H9 (cell line): ENCODE measurements around the gene NDUFS6. TPM values are rescaled to one million over a fixed set of nuclear protein-coding genes. Genes with fewer than 3 reads are reported as not detected.

Source experiments
- DNase-seq: peaks from one replicate; pipeline ENCODE4 v3.0.0-alpha.2; 2017
- H2AFZ ChIP-seq: one replicate; pipeline ENCODE4 v1.6.1; 2013; ENCODE audit warnings: mild to moderate bottlenecking, low read length, control low read depth, moderate library complexity
- H2AK5ac ChIP-seq: 2 replicates; pipeline ENCODE4 v1.6.1; 2013; ENCODE audit warnings: low read length, control low read depth, mixed read lengths; ENCODE audit not compliant: insufficient read length
- H2BK120ac ChIP-seq: one replicate; pipeline ENCODE4 v1.6.1; 2013; ENCODE audit warnings: low read depth, mild to moderate bottlenecking, low read length, control low read depth, inconsistent platforms; ENCODE audit not compliant: poor library complexity, severe bottlenecking
- H2BK12ac ChIP-seq: 2 replicates; pipeline ENCODE4 v1.6.1; 2013; ENCODE audit warnings: low read length, control low read depth, mixed read lengths, low read depth; ENCODE audit not compliant: insufficient read length
- H2BK15ac ChIP-seq: 2 replicates; pipeline ENCODE4 v1.6.1; 2013; ENCODE audit warnings: low read depth, low read length, control low read depth
- H2BK20ac ChIP-seq: one replicate; pipeline ENCODE4 v1.6.1; 2013; ENCODE audit warnings: low read depth, mild to moderate bottlenecking, low read length, control low read depth, inconsistent platforms; ENCODE audit not compliant: poor library complexity, severe bottlenecking
- H2BK5ac ChIP-seq: 2 replicates; pipeline ENCODE4 v1.6.1; 2013; ENCODE audit warnings: low read length, control low read depth, mixed read lengths; ENCODE audit not compliant: insufficient read length
- H3K14ac ChIP-seq: 2 replicates; pipeline ENCODE4 v1.6.1; 2013; ENCODE audit warnings: low read length, control low read depth; ENCODE audit not compliant: insufficient read depth
- H3K18ac ChIP-seq: 2 replicates; pipeline ENCODE4 v1.6.1; 2013; ENCODE audit warnings: low read depth, mild to moderate bottlenecking, mixed read lengths, low read length, control low read depth; ENCODE audit not compliant: insufficient read length
- H3K23ac ChIP-seq: 2 replicates; pipeline ENCODE4 v1.6.1; 2013; ENCODE audit warnings: low read length, control low read depth, mixed read lengths, low read depth; ENCODE audit not compliant: insufficient read length
- H3K23me2 ChIP-seq: 2 replicates; pipeline ENCODE4 v1.6.1; 2013; ENCODE audit warnings: low read depth, mild to moderate bottlenecking, mixed read lengths, low read length, control low read depth; ENCODE audit not compliant: insufficient read length, poor library complexity, severe bottlenecking
- H3K27ac ChIP-seq: 2 replicates; pipeline ENCODE4 v1.5.1; 2013; ENCODE audit warnings: low read length, control low read depth, mixed read lengths, low read depth; ENCODE audit not compliant: insufficient read length
- H3K27me3 ChIP-seq: 2 replicates; pipeline ENCODE4 v1.6.1; 2013; ENCODE audit warnings: low read length, control low read depth, inconsistent platforms; ENCODE audit not compliant: insufficient read depth
- H3K4ac ChIP-seq: 2 replicates; pipeline ENCODE4 v1.6.1; 2013; ENCODE audit warnings: low read depth, mild to moderate bottlenecking, control low read depth, inconsistent platforms, low read length, moderate library complexity
- H3K4me1 ChIP-seq: 2 replicates; pipeline ENCODE4 v1.6.1; 2013; ENCODE audit warnings: low read length, control low read depth, inconsistent platforms; ENCODE audit not compliant: insufficient read depth
- H3K4me2 ChIP-seq: 2 replicates; pipeline ENCODE4 v1.6.1; 2013; ENCODE audit warnings: low read length, control low read depth, mixed read lengths; ENCODE audit not compliant: insufficient read length, insufficient read depth
- H3K56ac ChIP-seq: 2 replicates; pipeline ENCODE4 v1.6.1; 2013; ENCODE audit warnings: low read depth, mild to moderate bottlenecking, mixed read lengths, low read length, control low read depth; ENCODE audit not compliant: insufficient read length
- H3K79me1 ChIP-seq: 2 replicates; pipeline ENCODE4 v1.6.1; 2013; ENCODE audit warnings: low read depth, mild to moderate bottlenecking, moderate library complexity, low read length, control low read depth, inconsistent platforms; ENCODE audit not compliant: insufficient read depth, poor library complexity, severe bottlenecking
- H3K79me2 ChIP-seq: 2 replicates; pipeline ENCODE4 v1.6.1; 2013; ENCODE audit warnings: low read length, control low read depth, inconsistent platforms; ENCODE audit not compliant: insufficient read depth
- H3K9ac ChIP-seq: 2 replicates; pipeline ENCODE4 v1.6.1; 2013; ENCODE audit warnings: low read length, control low read depth, mixed read lengths; ENCODE audit not compliant: insufficient read length; ENCODE audit errors: extremely low read depth
- H3K9me3 ChIP-seq: one replicate; pipeline ENCODE4 v1.6.1; 2013; ENCODE audit warnings: low read depth, low read length, inconsistent platforms; ENCODE audit not compliant: control insufficient read depth
- H3T11ph ChIP-seq: one replicate; pipeline ENCODE4 v1.6.1; 2013; ENCODE audit warnings: mild to moderate bottlenecking, low read length, control low read depth, inconsistent platforms
- H4K20me1 ChIP-seq: one replicate; pipeline ENCODE4 v1.6.1; 2013; ENCODE audit not compliant: control insufficient read depth, insufficient read length, insufficient read depth
- H4K5ac ChIP-seq: 2 replicates; pipeline ENCODE4 v1.6.1; 2013; ENCODE audit warnings: low read depth, mild to moderate bottlenecking, mixed read lengths, low read length, control low read depth; ENCODE audit not compliant: insufficient read length
- H4K8ac ChIP-seq: replicated peaks from 2 replicates; pipeline ENCODE4 v1.6.1; 2013; ENCODE audit warnings: low read length, control low read depth, mixed read lengths, low read depth; ENCODE audit not compliant: insufficient read length
- H4K91ac ChIP-seq: 2 replicates; pipeline ENCODE4 v1.6.1; 2013; ENCODE audit warnings: low read depth, mild to moderate bottlenecking, moderate library complexity, mixed read lengths, low read length, control low read depth; ENCODE audit not compliant: insufficient read length
- H3K27ac Mint-ChIP-seq, 3 experiments: 2 replicates in 2 of 3; 3 replicates in 1 of 3; pipeline ENCODE4 v1.8.0; 2020 to 2021; ENCODE audit warnings: mixed read lengths in 3 of 3, mild to moderate bottlenecking in 1 of 3, moderate library complexity in 1 of 3
- H3K27me3 Mint-ChIP-seq: 2 replicates; pipeline ENCODE4 v1.8.0; 2021; ENCODE audit warnings: low read depth, mild to moderate bottlenecking, moderate library complexity, mixed read lengths
- H3K36me3 Mint-ChIP-seq, 3 experiments: 2 replicates in 2 of 3; 3 replicates in 1 of 3; pipeline ENCODE4 v1.8.0; 2020 to 2021; ENCODE audit warnings: low read depth in 3 of 3, mixed read lengths in 3 of 3; ENCODE audit not compliant: insufficient read depth in 1 of 3
- H3K4me1 Mint-ChIP-seq, 2 experiments: 2 replicates each; pipeline ENCODE4 v1.8.0; 2020; ENCODE audit warnings: mixed read lengths in 2 of 2
- H3K4me3 Mint-ChIP-seq, 2 experiments: 2 replicates in 1 of 2; 3 replicates in 1 of 2; pipeline ENCODE4 v1.8.0; 2020 to 2021; ENCODE audit warnings: mild to moderate bottlenecking in 2 of 2, mixed read lengths in 2 of 2, moderate library complexity in 1 of 2
- H3K9me3 Mint-ChIP-seq, 2 experiments: 2 replicates in 1 of 2; 3 replicates in 1 of 2; pipeline ENCODE4 v1.8.0; 2020; ENCODE audit warnings: mild to moderate bottlenecking in 2 of 2, mixed read lengths in 2 of 2, moderate library complexity in 1 of 2
- CTCF ChIP-seq: fragments of 200-600 bp; sonication (generic); conservative IDR thresholded peaks from 3 replicates; pipeline ENCODE4 v1.8.0; 2021; ENCODE audit warnings: antibody characterized with exemption, mild to moderate bottlenecking
- WGBS: extraction: QIAGEN DNeasy Blood & Tissue Kit; methylation state at CpG from one replicate; pipeline ENCODE4 v1.1.7; 2013; ENCODE audit warnings: missing lambda C conversion rate, low lambda C conversion rate, mixed read lengths; ENCODE audit not compliant: insufficient read length; ENCODE audit errors: extremely low coverage; 5-methylcytosine and 5-hydroxymethylcytosine counted together
- total RNA-seq: library from RNA; stranded (reverse); gene quantifications from 2 replicates; pipeline ENCODE4 v1.2.1, GENCODE V29; 2021

The NDUFS6 gene
- total RNA-seq, 1 experiment from 2014 or later, result 62.5 TPM

GRCh38 chr5:1836891-1837880 is 36.0 kb downstream of the NDUFS6 start:
- H4K8ac ChIP-seq, result no peak overlapping the region
- no peak overlapping the region for H2BK12ac ChIP-seq
- H3K9ac ChIP-seq, result no peak overlapping the region
- no peak overlapping the region for H3K56ac ChIP-seq
- no peak overlapping the region for H3K4ac ChIP-seq
- no peaks in the 10 kb centered on the region for H3K4me1 ChIP-seq
- H2BK20ac ChIP-seq, result no peak overlapping the region
- TF ChIP-seq CTCF, result no peak
- H3K4me2 ChIP-seq, result no peak overlapping the region
- peak overlapping the region in 1 of 3 experiments; percentile 11; a peak in 1 of 7 replicates for H3K27ac Mint-ChIP-seq
- H3K36me3 Mint-ChIP-seq, result no peaks in the 10 kb centered on the region
- no peak overlapping the region for H3K4me3 Mint-ChIP-seq
- no peak overlapping the region for H3T11ph ChIP-seq
- H2BK5ac ChIP-seq, result no peak overlapping the region
- no peaks in the 10 kb centered on the region for H3K23me2 ChIP-seq
- peaks cover 21 to 40% of the 10 kb centered on the region in 2 experiments for H3K4me1 Mint-ChIP-seq
- no peak overlapping the region for H4K91ac ChIP-seq
- H2BK15ac ChIP-seq, result no peak overlapping the region
- H3K9me3 ChIP-seq, result no peaks in the 10 kb centered on the region
- H4K20me1 ChIP-seq, result no peaks in the 10 kb centered on the region
- no peak overlapping the region for H2BK120ac ChIP-seq
- no peak overlapping the region for H2AK5ac ChIP-seq
- H3K27me3 ChIP-seq, result no peaks in the 10 kb centered on the region
- H2AFZ ChIP-seq, result no peak overlapping the region
- WGBS, result no CpG with 5 or more reads among the region's 32 CpGs
- H3K9me3 Mint-ChIP-seq, result no peaks in the 10 kb centered on the region; a peak in 1 of 5 replicates
- H3K23ac ChIP-seq, result no peak overlapping the region
- H3K27me3 Mint-ChIP-seq, result peaks cover 29% of the 10 kb centered on the region
- no peak overlapping the region; the same call in 1 of the 2 replicates for H3K14ac ChIP-seq
- H4K5ac ChIP-seq, result no peak overlapping the region
- H3K27ac ChIP-seq, result no peak overlapping the region
- H3K18ac ChIP-seq, result no peak overlapping the region
- no peak for DNase-seq
- H3K79me1 ChIP-seq, result no peaks in the 10 kb centered on the region
- H3K79me2 ChIP-seq, result no peaks in the 10 kb centered on the region
